AG04450 (cell line): ENCODE data around the gene DAPP1. TPM values are rescaled to one million over a fixed set of nuclear protein-coding genes. Genes with fewer than 3 reads are reported as not detected.

Experiments used
- CTCF ChIA-PET: fragments of 300-600, 350-600 bp; formaldehyde crosslinking; extraction: SDS; loops from one replicate; lab custom pipeline; 2022; ENCODE audit warnings: antibody characterized with exemption, inconsistent platforms; lab: Charles Lee
- POLR2A ChIA-PET: fragments of 350-600 bp; formaldehyde crosslinking; extraction: SDS; loops from one replicate; lab custom pipeline; 2021; ENCODE audit warnings: antibody characterized with exemption, inconsistent platforms; lab: Yijun Ruan, JAX
- DNase-seq: peaks from one replicate; pipeline ENCODE4 v3.0.0-alpha.2; 2011; ENCODE audit warnings: low read depth, low spot score
- H3K27ac ChIP-seq: one replicate; pipeline ENCODE4 v1.5.1; 2012; ENCODE audit warnings: low read depth, low read length, control low read depth
- H3K27me3 ChIP-seq: one replicate; pipeline ENCODE4 v1.6.0; 2012; ENCODE audit warnings: low read length; ENCODE audit not compliant: control insufficient read depth, insufficient read depth
- H3K4me3 ChIP-seq: 2 replicates; pipeline ENCODE4 v1.5.1; 2011; ENCODE audit warnings: mild to moderate bottlenecking, low read depth, low read length, control low read depth
- H3K9me3 ChIP-seq: 2 replicates; pipeline ENCODE4 v1.5.1; 2012; ENCODE audit warnings: low read length; ENCODE audit not compliant: control insufficient read depth, insufficient read depth
- CTCF ChIP-seq: IDR thresholded peaks from 2 replicates; pipeline ENCODE4 v1.5.1; 2011; ENCODE audit warnings: low read depth, low read length, control low read depth, inconsistent platforms
- polyA plus RNA-seq: library from polyadenylated mRNA; depleted of rRNA; stranded (reverse); fragments of >200 nt; gene quantifications from 2 replicates; pipeline ENCODE4 v1.2.3, GENCODE V29; 2011

The DAPP1 gene
- polyA plus RNA-seq, 1 experiment: not detected

DNA sequence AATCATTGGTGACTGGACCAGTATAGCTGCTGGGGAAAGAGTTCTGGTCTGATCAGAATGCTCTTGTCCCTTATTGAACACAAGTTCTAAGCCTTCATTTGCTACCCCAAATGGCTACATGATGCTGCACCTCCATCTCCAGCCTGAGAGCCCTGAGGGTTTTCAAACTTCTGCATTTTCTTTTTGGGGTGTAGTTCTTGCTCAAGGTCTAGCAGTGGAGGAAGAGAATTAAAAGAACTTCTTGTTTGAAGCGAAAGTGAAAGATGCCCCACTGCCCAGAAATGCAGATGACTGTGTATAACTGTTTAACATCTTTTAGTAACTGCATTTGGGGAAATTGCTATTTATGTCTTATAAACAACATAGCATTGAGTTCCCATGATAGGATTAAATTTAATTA is 39.1 kb downstream of the DAPP1 start:
- CTCF ChIA-PET: no interaction called here
- peaks cover 5% of the 10 kb centered on the region for H3K27me3 ChIP-seq

GRCh38 chr4:99856166-99856565 is 39.5 kb downstream of the DAPP1 start:
- no peak for DNase-seq
- no peak for TF ChIP-seq CTCF
- Histone ChIP-seq H3K27ac (no peak overlapping the region), H3K27me3 (peaks cover 5% of the 10 kb centered on the region), H3K4me3 (no peak overlapping the region), H3K9me3 (no peaks in the 10 kb centered on the region)
- POLR2A ChIA-PET: no interaction called here
- CTCF ChIA-PET: no interaction called here

More for the DNA sequence above, 39.1 kb downstream of the DAPP1 start:
- POLR2A ChIA-PET: no interaction called here
- Histone ChIP-seq H3K27ac (no peak overlapping the region), H3K4me3 (no peak overlapping the region), H3K9me3 (no peaks in the 10 kb centered on the region)
- no peak for DNase-seq
- TF ChIP-seq CTCF: no peak

- TF ChIP-seq CTCF: no peak
- no peak overlapping the region for H3K27ac ChIP-seq
- ChIA-PET POLR2A (no interaction called here), CTCF (interaction anchor here (0.5 kb wide), 1 partner anchor 323 kb away, joined by 3 read pairs; no protein-coding TSS in a partner anchor)
- no peaks in the 10 kb centered on the region for H3K9me3 ChIP-seq
- H3K27me3 ChIP-seq: peaks cover 12% of the 10 kb centered on the region
- DNase-seq: no peak
- no peak overlapping the region for H3K4me3 ChIP-seq
These were observed 40.7 kb downstream of the DAPP1 start for GRCh38 chr4:99857307-99857706.

DNA sequence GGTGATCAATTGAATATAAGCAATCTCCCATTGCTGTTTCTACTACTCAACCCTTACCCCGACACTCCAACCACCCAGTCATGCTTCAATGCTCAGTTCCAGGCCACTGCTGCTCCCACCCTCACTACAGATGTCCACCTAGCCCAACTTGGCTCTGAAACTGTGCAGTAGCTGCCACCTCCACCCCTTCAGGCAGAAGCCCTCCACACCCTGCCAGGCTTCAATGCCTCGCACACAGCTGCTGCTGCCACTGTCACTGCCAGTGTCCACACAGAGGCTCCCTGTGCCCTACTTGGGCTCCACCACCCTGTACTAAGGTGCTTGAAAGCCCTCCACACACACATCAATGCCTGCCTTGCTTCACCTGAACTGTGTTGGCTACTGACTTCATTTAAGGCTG is 43.0 kb downstream of the DAPP1 start:
- POLR2A ChIA-PET: no interaction called here
- CTCF ChIA-PET: no interaction called here
- H3K27me3 ChIP-seq: peaks cover 10% of the 10 kb centered on the region
- TF ChIP-seq CTCF: no peak
- no peak for DNase-seq
- no peak overlapping the region for H3K4me3 ChIP-seq
- H3K27ac ChIP-seq: no peak overlapping the region
- no peaks in the 10 kb centered on the region for H3K9me3 ChIP-seq

DNA sequence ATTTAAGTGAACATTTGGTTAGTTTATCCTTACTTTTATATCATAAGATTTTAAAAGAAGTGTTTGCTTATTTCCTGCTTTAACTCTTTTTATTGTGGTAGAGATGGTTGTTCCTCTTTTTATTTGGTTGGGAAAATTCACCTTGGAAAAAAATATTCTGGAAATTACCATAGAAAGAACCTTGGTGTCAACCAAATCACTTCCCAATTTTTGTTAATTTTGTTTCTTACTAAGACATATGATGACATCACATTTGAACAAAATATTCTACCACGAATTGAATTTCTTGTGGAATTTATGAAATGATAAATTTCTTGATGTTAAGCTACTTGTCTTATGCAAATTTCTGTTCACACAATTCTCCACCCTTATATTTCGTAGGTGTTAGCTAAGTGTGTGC is 43.9 kb downstream of the DAPP1 start:
- Histone ChIP-seq H3K9me3 (no peaks in the 10 kb centered on the region), H3K4me3 (no peak overlapping the region), H3K27ac (no peak overlapping the region), H3K27me3 (peaks cover 12% of the 10 kb centered on the region)
- ChIA-PET POLR2A (no interaction called here), CTCF (interaction anchor here (1.3 kb wide), 1 partner anchor 52 kb away, joined by 3 read pairs; no protein-coding TSS in a partner anchor)
- TF ChIP-seq CTCF: no peak
- no peak for DNase-seq
